NK-92 treated with Interleukin-12 subunit alpha and Interleukin-12 subunit beta, amount 100 ng/mL, for 24 hours (cell line): ENCODE results near the gene CBX3.
"Not testable (repeated sequence)": the region's sequence is repeated elsewhere in the genome, so short reads cannot be mapped to it uniquely, and the experiment has no call there.

Experiments used
- DNase-seq: peaks from one replicate; lab custom pipeline; 2025; lab: John Stamatoyannopoulos, UW

Gene CBX3

GRCh38 chr7:26201247-26202018, at the start of gene CBX3:
Gene CBX3, plus strand, starts transcription at chr7:26201745. Its CDS starts 1,254 bp downstream, at chr7:26202999.
- peak; percentile 93 for DNase-seq

DNA sequence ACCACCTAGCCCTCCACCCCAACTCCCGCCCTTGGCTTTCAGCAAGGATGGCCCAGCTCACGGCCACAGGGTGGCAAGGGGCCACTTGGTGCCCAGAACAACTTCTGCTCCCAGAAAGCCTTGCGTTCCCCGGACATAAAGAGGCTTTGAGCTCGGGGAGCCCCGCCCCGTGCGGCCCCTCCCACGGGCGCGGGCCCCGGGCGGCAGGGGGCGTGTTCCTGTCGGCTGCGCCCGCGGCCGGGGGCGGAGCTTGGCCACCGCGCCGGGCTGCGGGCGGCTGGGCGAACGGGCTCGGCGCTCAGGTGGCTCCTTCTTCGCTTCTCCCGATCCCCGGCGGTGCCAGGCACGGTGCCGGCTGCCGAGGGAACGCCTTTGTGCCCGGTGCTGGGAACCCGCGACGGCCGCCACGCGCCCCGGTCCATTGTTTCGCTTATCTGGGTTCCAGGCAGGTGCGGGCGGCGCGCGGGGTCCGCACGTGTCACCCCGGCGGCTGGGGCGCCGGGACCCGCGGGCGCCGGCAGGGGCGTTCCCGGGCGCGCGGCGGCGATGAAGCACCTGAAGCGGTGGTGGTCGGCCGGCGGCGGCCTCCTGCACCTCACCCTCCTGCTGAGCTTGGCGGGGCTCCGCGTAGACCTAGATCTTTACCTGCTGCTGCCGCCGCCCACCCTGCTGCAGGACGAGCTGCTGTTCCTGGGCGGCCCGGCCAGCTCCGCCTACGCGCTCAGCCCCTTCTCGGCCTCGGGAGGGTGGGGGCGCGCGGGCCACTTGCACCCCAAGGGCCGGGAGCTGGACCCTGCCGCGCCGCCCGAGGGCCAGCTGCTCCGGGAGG, 49.4 kb upstream of the CBX3 start, which contains the start of gene NFE2L3:
NFE2L3 (plus strand) TSS at position 246 of the 829 bp plus-strand sequence; CDS start at position 547, 301 bp downstream.
- DNase-seq: peak; percentile 19

GRCh38 chr7:26152782-26153240, 48.7 kb upstream of the CBX3 start:
- not testable (repeated sequence) for DNase-seq

DNA sequence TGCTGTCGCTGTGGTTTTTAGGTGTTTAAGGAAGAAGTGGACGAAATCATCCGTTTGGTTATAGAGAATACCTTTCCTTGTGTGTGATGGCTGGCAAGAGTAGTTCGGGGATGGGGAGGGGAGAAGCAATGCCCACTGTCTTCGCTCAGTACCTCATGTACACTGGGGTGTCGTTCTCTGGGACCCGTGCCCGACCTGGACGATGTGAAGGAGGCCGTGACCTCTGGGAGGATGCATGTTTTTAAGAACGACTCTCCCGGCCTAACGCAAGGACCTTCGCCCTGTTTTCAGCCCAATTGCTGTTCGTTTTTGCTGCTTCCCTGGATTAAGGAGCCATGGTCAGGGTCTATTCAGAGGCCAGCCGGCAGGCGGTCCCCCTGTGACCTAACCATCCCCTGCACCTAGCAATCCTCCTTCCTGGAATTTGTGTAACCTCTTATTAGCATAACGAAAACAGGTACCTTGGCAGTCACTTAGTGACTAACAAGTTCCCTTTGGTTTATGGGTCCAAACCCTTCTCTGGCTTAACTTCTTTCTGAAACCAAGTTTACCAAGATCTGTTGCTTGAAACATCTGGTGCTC, 48.2 kb upstream of the CBX3 start:
- no peak for DNase-seq

DNA sequence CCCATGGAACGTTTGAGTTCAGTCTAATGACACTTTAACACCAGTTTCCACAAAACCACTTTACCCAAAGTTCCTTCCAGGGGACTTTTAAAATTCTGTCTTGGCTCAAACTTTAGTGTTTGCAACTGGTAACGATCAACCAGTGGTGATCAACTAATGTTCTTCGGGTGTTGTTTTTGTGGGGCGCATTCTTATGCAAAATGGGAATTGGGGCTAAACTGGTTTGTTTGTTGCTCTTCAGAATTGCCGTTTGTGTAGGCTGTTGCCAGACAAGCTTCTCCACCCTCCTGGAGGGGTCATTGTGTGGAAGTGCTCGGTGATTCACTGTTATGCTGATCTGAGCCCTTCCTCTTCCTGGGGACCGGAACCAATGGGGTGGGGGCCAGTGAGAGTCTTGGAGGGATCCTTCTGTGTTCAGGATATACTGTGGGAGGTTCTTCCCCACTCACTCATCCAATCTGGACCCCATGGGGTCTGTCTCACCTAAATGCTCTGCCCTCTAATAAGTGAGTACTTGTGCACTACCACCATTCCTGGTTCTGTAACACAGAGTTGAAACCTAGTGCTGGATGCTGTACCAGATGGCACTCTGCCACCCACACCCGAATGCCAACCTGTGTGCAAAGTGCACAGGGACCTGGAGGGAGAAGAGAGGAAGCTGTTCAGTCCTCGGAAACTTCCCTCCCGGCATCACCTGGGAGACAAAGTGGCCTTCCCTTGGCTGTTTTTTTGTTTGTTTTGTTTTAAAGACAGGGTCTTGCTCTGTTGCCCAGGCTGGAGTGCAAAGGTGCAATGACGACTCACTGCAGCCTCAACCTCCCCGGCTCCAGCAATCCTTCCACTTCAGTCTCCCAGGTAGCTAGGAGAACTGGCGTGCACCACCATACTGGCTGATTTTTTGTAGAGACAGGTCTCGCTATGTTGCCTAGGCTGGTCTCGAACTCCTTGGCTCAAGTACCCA, 47.4 kb upstream of the CBX3 start:
- DNase-seq: no peak

- DNase-seq: no peak
Measured at GRCh38 chr7:26155531-26156375, 45.8 kb upstream of the CBX3 start.

DNA sequence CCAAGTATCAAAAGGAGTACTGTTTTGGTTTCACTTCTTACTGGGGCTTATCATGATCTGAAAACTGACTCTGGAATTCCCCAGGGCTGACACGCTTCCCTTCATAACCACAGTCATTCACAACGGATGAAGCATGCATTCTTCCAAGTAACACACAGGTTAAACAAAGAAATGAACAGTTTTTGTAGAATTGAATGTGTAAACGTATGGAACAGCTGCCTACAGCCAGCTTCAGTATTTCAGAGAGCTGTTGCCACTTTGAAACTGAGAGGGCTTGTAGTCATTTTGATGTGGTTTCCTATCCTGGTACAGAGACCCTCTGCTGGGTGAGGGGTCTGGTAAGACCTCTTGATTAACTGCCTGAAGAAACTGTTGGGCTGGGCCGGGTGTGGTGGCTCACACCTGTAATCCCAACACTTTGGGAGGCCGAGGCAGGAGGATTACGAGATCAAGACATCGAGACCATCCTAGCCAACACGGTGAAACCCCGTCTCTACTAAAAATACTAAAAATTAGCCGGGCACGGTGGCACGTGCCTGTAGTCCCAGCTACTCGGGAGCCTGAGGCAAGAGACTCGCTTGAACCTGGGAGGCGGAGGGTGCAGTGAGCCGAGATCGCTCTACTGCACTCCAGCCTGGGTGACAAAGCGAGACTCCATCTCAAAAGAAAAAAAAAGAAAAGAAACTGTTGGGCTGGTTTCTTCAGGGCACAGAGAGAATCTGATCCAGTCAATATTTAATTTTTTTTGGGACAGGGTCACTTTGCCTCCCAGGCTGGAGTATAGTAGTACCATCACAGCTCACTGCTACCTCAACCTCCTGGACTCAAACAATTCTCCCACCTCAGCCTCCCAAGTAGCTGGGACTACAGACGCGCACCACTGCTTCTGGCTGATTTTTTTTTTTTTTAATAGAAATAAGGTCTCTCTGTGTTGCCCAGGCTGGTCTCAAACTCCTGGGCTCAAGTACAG, 44.8 kb upstream of the CBX3 start:
- DNase-seq: no peak

DNA sequence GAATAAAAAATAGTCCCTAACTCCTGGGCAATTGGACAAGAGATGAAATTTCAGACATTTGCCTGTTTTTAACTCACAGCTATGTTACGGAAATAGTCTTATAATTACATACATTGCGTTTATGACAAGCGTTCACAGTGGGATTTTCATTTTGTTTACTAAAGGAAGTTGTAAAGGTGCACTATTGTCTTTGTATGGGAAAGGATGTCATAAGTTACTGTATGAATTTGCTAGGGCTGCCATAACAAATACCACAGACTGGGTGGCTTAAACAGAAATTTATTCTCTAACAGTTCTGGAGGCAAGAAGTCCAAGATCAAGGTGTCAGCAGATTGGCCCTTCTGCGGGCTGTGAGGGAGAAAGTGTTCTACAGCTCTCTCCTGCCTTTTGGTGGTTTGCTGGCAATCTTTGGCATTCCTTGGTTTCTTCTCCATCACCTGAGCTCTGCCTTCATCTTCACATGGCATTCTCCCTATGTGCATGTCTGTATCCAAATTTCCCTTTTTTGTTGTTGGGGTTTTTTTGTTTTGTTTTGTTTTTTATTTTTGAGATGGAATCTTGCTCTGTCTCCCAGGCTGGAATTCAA, 43.9 kb upstream of the CBX3 start:
- DNase-seq: no peak

DNA sequence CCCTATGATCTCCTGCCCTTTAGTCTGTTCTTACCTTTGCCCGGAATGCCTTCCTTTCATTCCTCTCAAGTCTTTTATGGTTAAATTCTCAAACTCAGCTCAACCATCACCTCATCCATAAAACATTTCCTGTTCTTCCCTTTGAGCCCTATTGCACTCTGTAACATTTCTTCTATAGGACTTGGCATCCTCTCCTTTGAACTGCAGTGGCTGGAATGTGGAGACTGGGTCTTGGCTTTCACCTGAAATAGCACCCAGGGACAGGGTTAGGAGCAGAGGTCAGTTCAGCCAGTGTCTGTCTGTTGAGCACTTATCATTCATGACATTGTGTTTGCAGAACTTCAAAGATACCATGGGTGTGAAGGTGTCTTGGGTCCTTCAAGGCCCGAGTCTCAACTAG, 42.3 kb upstream of the CBX3 start:
- DNase-seq: no peak

DNA sequence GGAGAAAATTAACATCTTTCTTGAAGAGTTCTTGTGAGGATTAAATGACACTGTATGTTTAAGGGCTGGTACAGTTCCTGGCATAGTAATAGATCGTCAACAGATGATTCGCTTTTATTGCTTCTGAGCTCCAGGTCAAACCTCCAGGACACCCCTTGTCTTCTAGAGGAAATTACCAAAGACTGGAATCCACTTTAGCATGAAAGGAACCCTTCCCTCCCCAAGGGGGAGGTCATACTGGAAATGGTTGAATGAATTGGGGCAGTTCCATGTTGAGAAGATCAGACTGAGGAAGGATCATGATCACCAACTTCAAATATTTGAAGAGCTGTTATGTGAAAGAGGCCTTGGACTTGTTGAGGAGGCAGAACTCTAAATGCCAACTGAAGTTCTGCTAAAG, 40.6 kb upstream of the CBX3 start:
- DNase-seq: no peak

DNA sequence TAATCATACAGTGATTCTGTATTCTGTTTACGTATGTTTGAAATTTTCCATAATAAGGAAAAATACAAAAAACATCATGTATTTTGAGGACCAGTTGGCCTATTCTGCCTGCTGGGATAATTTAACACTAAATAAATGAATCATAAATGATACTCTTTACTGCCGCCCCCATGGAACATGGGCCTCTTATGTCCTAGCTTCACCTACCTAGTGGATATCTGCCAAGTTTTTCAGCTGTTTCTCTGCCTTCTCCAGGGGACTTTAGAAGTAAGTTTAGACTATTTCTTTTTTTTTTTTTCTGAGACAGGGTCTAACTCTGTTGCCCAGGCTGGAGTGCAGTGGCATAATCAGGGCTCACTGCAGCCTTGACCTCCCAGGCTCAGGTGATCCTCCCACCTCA, 39.1 kb upstream of the CBX3 start:
- no peak for DNase-seq

- DNase-seq: not testable (repeated sequence)
Measured at GRCh38 chr7:26163804-26164203, 37.7 kb upstream of the CBX3 start.

DNA sequence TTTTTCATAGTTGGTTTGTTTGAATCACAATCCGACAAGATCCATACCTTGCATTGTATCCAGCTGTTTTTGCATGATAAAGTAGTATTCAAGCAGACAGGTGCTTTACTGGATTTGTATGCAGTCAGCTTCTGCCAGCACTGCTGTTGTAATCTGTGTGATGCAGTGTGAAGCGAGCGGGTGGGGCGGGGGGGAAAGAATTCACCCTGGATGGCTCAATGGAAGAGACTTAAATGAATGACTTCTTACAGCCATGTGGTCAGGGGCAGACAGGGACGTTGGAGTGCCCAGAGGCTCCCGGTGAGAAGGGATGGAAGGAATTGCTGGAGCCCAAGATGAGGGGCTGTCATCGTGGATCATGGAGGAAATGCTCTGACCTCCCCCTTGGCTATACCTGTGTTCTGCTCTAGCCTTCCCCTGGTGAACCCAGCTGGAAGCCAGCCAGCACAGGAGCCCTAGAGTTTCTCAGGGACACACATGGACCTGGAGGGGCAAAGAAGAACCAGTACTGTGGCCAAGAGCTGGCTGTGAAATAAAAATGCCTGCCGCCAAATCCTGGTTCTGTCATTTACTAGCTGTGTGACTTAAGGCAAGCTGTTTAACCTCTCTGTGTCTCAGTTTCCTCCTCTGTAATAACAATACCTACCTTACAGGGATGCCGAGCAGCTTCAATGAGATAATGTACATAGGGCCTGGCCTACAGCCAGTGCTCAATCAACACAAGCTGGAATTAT, 35.4 kb upstream of the CBX3 start:
- no peak for DNase-seq

DNA sequence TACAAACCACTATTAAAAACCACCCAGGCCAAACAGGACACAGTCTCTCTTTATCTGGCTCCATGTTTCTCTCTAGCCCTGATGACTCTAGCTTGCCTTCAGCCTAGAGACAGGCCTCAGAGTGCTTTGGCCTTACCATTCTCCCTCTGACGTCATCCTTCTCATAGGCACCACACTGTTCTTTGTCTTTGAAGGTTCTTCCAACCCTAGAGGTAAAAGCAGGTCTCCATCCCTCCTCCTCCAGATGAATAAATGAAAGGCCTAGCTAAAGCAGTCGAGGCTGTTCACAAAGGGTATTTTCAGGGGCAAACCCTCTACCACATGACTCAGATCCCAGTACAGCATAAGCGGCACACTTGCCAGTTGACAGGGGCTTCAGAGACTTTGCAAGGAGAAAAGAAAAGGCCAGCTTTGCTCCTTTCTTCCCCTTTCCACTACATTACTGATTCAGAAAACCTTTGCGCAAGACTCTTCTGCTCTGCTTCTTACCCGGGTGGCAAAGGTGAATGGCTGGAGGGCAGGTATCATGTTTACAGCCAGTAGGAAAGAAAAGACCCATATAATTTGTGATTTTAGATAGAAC, 34.8 kb upstream of the CBX3 start:
- DNase-seq: no peak

DNA sequence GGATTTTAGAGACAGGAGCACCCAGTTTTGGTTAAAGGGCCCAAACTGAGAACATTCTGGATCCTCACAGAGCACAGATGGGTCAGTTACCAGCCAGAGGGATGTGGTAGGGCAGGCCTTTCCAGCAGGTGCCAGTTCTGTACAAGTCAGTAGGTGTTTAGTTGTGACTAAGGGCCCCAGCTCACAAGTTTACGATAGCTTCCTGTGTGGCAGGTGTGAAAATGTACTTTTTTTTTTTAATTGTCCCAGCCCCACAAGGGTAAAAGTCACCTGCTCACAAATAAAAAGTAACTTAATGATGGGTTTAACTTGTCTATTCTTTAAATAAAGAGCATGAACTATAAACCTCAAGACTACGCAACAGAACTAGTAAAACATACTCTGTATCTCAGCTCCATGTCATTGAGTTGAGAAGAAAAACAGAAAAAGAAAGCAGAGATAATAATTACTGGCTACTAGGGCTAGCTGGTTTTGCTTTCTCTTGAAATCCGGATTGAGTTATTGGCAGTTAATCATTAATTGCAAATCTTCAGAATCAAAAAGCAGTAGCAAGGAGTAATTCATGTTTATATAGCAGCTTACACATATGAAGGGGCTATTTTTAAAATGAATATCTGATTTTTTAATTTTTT, 34.1 kb upstream of the CBX3 start:
- DNase-seq: peak; percentile 37

DNA sequence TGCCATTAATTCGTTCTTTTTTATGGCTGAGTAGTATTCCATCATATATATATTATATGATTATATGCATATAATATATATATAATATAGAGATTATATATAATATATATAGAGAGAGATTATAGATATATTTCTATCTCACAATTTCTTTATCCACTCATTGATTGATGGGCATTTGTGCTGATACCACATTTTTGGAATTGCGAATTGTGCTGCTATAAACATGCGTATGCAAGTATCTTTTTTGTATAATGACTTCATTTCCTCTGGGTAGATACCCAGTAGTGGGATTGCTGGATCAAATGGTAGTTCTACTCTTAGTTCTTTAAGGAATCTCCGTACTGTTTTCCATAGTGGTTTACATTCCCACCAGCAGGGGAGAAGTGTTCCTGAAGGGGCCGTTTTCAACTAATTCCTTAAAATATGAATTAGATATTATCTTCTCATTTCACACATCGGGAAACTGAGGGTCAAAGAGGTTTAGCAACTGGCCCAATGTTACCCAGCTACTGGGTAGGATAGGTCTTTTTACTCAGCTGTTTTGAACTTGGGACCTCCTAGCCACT, 33.0 kb upstream of the CBX3 start:
- no peak for DNase-seq

DNA sequence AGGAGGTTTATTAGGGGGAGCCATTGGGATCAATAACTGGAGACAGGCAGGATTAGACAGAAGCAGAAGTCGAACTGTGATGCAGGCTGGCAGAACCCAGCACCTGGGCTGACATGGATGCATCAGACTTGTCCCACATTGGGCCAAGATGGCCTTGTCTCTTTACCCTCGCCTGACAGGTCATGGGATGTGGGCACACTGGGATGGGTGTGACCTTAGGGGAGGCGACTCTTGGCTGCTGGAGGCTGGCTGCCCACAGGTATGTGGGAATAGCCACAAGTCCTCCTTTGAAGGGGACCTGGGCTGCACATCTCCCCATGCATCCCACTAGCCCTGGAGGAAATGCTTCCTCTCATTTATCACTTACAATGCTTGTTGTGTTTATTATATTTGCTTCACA, 32.3 kb upstream of the CBX3 start:
- no peak for DNase-seq
